ENCODE measurements around the gene LGR4.

GRCh38 chr11:27506200-27507182 lies 33.9 kb upstream of the LGR4 start, which contains the start of gene LIN7C:
- TF ChIP-seq CTCF (IDR thresholded peaks at IDR 0.05), result no peak
- TF ChIP-seq POLR2A (IDR thresholded peaks at IDR 0.05), result peak; percentile 86 to 93

All from Peyer's patch (tissue), 4 donors.